Measurements from ENCODE around the gene SNHG17.
"Not testable (repeated sequence)": the region's sequence is repeated elsewhere in the genome, so short reads cannot be mapped to it uniquely, and the experiment has no call there.

Gene SNHG17

GRCh38 chr20:38471245-38471644 is 36.1 kb upstream of the SNHG17 start:
- in situ Hi-C loops (cut with MboI; ENCODE audit: low pct_unique_long_range_greater_than_20kb, low sequenced_read_pairs, unreplicated experiment): no loop called here
- no peak for DNase-seq (ENCODE audit: low spot score)
- no peak for TF ChIP-seq CTCF (IDR thresholded peaks at IDR 0.05; ENCODE audit: extremely low read depth, insufficient read depth, missing control alignments)

- TF ChIP-seq CTCF (IDR thresholded peaks at IDR 0.05; ENCODE audit: extremely low read depth, insufficient read depth, missing control alignments): no peak
- DNase-seq (ENCODE audit: low spot score): no peak
- in situ Hi-C loops (cut with MboI; ENCODE audit: low pct_unique_long_range_greater_than_20kb, low sequenced_read_pairs, unreplicated experiment): no loop called here
Observed at GRCh38 chr20:38466983-38467382, 31.9 kb upstream of the SNHG17 start.

GRCh38 chr20:38466171-38466570 is 31.0 kb upstream of the SNHG17 start:
- in situ Hi-C loops (cut with MboI; ENCODE audit: low pct_unique_long_range_greater_than_20kb, low sequenced_read_pairs, unreplicated experiment): no loop called here
- no peak for TF ChIP-seq CTCF (IDR thresholded peaks at IDR 0.05; ENCODE audit: extremely low read depth, insufficient read depth, missing control alignments)
- DNase-seq (ENCODE audit: low spot score): no peak

GRCh38 chr20:38461569-38461968 is 26.4 kb upstream of the SNHG17 start:
- DNase-seq (ENCODE audit: low spot score); in situ Hi-C loops (cut with MboI; ENCODE audit: low pct_unique_long_range_greater_than_20kb, low sequenced_read_pairs, unreplicated experiment): not testable (repeated sequence)

- in situ Hi-C loops (cut with MboI; ENCODE audit: low pct_unique_long_range_greater_than_20kb, low sequenced_read_pairs, unreplicated experiment): not testable (repeated sequence)
Observed at GRCh38 chr20:38461167-38461566, 26.0 kb upstream of the SNHG17 start.

GRCh38 chr20:38460631-38461030 is 25.5 kb upstream of the SNHG17 start:
- in situ Hi-C loops (cut with MboI; ENCODE audit: low pct_unique_long_range_greater_than_20kb, low sequenced_read_pairs, unreplicated experiment); DNase-seq (ENCODE audit: low spot score): not testable (repeated sequence)

More at GRCh38 chr20:38461167-38461566, 26.0 kb upstream of the SNHG17 start:
- DNase-seq (ENCODE audit: low spot score): not testable (repeated sequence)

GRCh38 chr20:38460040-38460623 is 25.0 kb upstream of the SNHG17 start:
- in situ Hi-C loops (cut with MboI; ENCODE audit: low pct_unique_long_range_greater_than_20kb, low sequenced_read_pairs, unreplicated experiment): no loop called here
- no peak for TF ChIP-seq CTCF (IDR thresholded peaks at IDR 0.05; ENCODE audit: extremely low read depth, insufficient read depth, missing control alignments)
- no peak for DNase-seq (ENCODE audit: low spot score)

GRCh38 chr20:38458314-38458713 is 23.2 kb upstream of the SNHG17 start:
- DNase-seq (ENCODE audit: low spot score): no peak
- TF ChIP-seq CTCF (IDR thresholded peaks at IDR 0.05; ENCODE audit: extremely low read depth, insufficient read depth, missing control alignments): no peak
- in situ Hi-C loops (cut with MboI; ENCODE audit: low pct_unique_long_range_greater_than_20kb, low sequenced_read_pairs, unreplicated experiment): no loop called here

Measured in GM13977 (cell line).